ENCODE data around the gene PLXNA4.

DNA sequence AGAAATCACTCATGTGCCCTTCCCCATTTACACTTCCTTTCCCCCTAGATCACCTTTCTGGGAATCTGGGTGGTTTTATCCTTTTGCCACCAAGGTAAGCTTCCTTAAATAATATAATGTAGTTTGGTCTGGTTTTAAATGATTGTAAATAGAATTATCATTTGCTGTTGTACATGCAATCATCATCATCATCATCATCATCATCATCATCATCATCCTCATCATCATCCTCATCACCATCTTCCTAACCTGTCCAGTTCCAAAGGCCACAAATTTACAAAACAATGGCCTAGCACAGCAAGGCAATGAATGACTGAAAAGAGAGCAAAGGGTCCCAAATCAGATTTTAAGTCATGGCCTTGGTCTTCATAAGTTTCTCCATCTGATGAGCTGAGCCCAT lies 329.7 kb downstream of the PLXNA4 start:
- TF ChIP-seq, protein P1, sequence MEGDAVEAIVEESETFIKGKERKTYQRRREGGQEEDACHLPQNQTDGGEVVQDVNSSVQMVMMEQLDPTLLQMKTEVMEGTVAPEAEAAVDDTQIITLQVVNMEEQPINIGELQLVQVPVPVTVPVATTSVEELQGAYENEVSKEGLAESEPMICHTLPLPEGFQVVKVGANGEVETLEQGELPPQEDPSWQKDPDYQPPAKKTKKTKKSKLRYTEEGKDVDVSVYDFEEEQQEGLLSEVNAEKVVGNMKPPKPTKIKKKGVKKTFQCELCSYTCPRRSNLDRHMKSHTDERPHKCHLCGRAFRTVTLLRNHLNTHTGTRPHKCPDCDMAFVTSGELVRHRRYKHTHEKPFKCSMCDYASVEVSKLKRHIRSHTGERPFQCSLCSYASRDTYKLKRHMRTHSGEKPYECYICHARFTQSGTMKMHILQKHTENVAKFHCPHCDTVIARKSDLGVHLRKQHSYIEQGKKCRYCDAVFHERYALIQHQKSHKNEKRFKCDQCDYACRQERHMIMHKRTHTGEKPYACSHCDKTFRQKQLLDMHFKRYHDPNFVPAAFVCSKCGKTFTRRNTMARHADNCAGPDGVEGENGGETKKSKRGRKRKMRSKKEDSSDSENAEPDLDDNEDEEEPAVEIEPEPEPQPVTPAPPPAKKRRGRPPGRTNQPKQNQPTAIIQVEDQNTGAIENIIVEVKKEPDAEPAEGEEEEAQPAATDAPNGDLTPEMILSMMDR (IDR thresholded peaks at IDR 0.05; ENCODE audit: insufficient read depth, low read depth, low read length), result no peak
- no peak for TF ChIP-seq EZH2 (IDR thresholded peaks at IDR 0.05; ENCODE audit: insufficient read depth, low read length)

All from astrocyte (in vitro differentiated cells and primary cell).